HL-60/S4 treated with phorbol 12-myristate 13-acetate at 8.2 ng/mL for 4 days and 3 days (cell line): ENCODE measurements around the gene MAP2K1.
"Not testable (repeated sequence)": the region's sequence is repeated elsewhere in the genome, so short reads cannot be mapped to it uniquely, and the experiment has no call there.

Experiments
- in situ Hi-C: fragments of 300-500 bp; cut with MboI; formaldehyde crosslinking; loops from 2 replicates; pipeline ENCODE4 v1.15.0; 2022; ENCODE audit warnings: low sequenced_read_pairs

MAP2K1 gene

DNA sequence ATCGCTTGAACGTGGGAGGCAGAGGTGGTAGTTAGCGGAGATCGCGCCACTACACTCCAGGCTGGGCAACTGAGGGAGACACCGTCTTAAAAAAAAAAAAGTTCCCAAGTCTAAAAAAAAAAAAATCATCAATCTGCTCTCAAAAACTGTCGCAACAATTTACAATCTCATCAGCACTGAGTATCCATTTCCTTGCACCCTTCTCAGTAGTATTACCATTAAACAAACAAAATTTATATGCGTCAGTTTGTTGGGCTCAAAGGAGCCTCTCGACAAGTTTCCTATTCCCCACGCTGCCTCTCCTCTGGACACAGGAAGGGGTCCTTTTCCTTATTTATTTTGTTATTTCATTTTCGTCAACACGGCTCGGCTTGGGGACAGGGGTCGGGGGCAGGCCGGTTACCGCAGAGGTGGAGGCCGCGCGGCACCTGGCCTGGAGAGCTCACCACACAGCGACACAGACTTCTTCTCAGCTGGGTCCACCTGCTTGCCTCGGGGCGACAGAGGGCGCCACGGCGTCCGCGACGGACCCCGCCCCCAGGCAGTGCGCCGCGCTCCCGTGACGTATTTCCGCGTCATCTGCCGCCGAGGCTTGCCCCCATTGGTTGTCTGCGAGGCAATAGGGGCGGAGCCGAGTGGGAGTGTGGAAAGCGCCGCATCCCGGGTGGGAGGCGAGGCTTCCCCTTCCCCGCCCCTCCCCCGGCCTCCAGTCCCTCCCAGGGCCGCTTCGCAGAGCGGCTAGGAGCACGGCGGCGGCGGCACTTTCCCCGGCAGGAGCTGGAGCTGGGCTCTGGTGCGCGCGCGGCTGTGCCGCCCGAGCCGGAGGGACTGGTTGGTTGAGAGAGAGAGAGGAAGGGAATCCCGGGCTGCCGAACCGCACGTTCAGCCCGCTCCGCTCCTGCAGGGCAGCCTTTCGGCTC lies at the start of gene MAP2K1:
Gene MAP2K1, plus strand, starts transcription at position 709 of the 920 bp plus-strand sequence. CDS start 436 bp downstream, outside the sequence.
- in situ Hi-C loops: loop anchor here (25.0 kb wide), 1 partner anchor 101 kb away; the partner anchor contains the start of gene SNAPC5

DNA sequence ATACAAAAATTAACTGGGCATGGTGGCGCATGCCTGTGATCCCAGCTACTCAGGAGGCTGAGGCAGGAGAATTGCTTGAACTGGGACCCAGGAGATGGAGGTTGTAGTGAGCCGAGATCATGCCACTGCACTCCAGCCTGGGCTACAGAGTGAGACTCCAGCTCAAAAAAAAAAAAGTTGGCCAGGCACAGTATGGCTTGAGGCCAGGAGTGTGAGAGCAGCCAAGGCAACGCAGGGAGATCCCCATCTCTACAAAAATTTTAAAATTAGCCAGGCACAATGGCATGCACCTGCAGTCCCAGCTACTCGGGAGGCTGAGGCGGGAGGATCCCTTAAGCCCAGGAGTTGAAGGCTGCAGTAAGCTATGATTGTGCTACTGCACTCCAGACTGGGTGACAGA lies 38.2 kb upstream of the MAP2K1 start:
- in situ Hi-C loops: not testable (repeated sequence)

DNA sequence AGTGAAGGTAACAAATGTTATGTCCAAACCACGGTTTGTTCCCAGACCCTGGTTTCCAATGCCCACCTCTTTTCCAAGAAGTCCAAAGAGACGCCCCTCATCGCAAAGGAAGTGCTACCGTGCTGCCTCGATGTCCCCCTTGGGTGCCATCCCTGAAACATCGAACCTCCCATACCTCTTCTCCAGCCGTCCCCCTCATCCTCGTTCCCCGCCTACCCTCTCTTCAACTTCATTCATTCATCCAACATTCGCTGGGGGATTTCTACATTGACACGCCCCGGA lies 30.7 kb upstream of the MAP2K1 start:
- in situ Hi-C loops: no loop called here

DNA sequence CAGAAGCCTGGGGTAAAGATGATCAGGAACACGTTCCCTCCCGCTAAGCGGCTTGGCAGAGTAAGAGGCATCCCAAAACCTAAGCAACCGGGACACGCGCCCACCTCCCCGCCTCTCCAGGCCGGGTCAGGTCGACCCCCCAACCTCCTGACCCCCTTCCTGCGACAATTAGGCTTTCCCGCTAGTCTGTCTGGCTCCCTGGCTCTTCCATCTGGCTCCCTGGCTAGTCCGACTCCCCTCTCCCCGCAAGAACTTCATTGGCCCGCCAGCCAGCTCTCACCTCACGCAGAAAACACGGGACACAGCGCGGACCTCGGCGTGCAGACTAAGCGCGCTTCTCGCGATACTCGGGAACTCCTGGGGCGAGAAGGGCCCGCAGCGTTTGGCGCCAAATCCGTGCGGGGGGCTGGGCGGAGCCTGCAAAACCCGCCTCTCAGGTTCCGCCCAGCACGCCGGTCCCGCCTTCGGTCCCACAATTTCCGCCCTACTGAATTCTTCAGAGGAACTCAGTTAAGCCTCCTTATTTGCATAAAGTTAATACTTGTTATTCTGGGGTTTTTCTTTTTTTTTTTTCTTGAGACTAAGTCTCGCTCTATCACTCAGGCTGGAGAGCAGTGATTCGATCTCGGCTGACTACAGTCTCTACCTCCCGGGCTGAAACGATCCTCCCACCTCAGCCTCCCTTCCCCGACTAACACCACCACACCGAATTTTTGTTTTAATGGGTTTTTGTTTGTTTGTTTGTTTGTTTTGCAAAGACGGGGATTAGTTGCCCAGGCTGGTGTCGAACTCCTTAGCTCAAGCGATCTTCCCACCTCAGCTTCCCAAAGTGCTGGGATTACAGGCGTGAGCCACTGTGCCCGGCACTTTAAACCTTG lies 30.1 kb upstream of the MAP2K1 start, which contains the start of gene TIPIN:
Gene TIPIN, minus strand, starts transcription at position 327 of the 878 bp plus-strand sequence. CDS start 3,738 bp downstream, outside the sequence.
- in situ Hi-C loops: no loop called here

DNA sequence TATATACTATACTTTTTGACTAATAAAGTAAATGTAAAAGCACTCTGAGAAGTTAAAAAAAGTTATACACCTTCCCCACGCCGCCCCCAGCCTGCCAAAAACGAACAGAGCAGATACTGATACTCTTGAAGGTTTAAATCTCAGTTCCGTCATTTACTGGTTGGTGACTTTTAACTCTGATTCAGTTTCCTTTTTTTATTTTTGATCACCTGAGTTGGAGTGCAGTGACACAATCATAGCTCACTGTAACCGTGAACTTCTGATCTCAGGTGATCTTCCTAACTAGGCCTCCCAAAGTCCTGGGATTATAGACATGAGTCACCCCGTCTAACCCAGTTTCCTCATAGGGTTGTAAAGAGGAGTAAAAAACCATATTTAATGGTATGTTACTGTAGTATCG lies 27.0 kb upstream of the MAP2K1 start:
- in situ Hi-C loops: no loop called here

DNA sequence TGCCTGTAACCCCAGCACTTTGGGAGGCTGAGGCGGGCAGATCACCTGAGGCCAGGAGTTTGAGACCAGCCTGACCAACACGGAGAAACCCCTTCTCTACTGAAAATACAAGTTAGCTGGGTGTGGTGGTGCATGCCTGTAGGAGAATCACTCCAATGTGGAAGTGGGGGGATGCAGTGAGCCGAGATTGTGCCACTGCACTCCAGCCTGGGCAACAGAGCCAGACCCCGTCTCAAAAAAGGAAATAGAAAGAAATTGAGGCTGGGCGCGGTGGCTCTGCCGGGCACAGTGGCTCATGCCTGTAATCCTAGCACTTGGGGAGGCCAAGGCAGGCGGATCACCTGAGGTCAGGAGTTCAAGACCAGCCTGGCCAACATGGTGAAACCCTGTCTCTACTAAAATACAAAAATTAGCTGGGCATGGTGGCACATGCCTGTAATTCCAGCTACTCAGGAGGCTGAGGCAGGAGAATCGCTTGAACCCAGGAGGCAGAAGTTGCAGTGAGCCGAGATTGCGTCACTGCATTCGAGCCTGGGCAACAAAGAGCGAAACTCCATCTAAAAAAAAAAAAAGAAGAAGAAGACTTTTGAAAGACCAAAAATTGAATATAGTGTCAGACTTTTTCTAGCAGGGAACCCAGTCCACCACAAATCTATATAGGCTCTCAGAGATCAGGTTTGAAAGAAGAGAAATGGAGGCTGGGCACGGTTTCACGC lies 24.8 kb upstream of the MAP2K1 start:
- in situ Hi-C loops: not testable (repeated sequence)

DNA sequence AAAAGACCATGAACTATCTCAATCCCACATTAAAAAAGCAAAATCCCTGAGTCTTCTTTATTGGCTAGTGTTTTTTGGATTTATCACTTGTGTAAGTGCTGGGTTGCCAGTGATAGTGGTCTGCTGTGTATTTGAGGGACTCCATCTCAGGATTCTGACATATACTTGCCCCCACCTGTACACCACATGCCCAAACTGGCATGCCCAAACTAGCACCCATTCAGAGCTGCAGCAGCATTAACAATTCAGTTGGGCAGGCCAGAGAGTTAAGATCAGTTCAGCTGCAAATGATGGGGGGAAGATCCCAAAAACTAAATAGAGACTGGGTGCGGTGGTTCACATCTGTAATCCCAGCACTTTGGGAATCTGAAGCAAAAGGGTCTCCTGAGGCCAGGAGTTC lies 23.9 kb upstream of the MAP2K1 start:
- in situ Hi-C loops: no loop called here

DNA sequence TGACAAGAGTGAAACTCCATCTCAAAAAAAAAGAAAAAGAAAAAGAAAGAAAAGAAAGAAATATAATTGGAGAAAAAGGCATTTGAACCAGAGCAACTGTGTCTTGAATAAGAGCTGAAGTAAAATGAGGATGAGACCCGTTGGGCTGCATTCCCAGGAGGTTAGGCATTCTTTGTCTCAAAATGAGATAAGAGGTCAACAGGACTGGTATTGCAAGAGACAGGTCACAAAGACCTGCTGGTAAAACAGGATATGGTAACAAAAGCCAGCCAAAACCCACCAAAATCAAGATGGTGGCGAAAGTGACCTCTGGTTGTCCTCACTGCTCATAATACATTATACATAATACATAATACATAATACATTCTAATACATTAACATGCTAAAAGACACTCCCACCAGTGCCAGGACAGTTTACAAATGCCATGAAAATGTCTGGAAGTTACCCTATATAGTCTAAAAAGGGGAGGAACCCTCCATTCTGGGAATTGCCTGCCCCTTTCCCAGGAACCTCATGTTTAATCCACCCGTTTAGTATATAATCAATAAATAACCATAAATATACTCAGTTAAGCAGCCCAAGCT lies 21.7 kb upstream of the MAP2K1 start:
- in situ Hi-C loops: no loop called here

DNA sequence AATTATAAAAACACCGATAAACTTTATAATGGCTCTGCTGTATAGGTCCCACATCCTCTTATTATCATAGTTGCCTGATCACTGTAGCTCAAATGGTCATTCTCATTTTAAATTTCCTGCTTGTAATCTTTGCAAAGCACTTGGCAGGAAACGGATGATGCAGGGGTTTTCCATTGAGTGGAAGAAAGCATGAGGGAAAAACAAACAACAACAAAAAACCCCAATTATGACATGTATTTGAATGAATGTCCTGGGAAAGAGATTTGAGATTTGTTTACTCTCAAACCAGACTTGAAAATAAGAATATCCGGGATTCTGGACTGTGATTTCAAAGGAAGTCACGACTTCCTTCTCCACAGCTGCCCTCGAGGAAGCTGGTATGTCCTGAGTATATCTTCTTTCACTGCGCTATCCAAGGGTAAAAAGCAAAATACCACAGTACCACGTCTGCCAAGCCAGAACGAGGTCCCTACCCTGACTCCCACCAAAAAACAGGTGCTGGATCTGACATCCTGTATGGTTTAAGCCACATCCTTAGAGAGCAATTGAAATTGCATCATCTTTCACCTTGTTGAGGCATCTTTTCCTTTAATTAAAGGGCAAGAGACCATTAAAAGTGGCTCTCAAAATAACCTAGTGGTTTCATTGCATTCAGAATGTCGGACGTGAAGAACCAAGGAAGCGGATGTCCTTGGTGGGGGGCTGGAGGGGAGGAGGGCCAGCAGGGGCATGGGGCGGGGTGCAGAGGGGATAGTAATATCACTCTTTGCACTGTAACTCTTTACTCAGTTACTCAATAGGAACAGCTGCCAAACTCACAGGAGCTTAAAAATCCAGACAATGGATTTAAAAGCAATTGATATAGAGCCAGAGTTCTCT lies 16.7 kb upstream of the MAP2K1 start:
- in situ Hi-C loops: no loop called here

DNA sequence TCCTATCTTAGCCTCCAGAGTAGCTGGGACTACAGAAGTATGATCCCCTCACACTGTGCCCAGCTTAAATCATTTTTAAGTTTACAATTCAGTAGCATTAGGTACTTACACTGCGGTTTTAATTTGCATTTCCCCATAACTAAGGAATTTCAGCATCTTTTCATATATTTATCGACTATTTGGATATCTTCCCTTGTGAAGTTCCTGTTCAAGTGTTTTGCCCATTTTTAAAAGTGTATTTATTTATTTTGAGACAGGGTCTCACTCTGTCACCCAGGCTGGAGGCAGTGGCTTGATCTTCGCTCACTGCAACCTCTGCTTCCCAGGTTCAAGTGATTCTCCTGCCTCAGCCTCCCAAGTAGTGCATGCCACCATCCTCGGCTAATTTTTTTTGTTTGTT lies 12.5 kb upstream of the MAP2K1 start:
- in situ Hi-C loops: no loop called here

DNA sequence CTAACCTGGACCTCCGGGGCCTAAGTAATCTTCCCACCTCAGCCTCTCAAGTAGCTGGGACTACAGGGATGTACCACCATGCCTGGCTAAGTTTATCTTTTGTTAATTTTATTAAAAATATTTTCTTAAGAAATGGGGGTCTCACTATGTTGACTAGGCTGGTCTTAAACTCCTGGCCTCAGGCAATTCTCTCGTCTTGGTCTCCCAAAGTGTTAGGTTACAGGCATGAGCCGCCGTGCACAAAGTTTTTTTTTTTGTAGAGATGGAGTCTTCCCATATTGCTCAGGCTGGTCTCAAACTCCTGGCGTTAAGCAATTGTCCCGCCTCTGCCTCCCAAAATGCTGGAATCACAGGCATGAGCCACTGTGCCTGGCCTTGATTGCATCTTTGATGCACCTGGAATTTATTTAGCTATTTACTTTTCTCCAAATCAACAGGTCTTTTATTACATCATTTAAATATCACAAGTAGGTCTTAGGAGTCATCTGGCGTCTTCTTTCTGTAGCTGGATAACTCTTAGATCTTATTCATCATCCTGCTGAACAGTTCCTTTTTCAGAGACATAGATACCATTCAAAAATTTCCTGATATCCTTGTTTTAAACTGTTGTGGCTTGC lies 7.8 kb upstream of the MAP2K1 start:
- in situ Hi-C loops: loop anchor here (25.0 kb wide), 1 partner anchor 108 kb away; the partner anchor contains the start of gene SNAPC5

DNA sequence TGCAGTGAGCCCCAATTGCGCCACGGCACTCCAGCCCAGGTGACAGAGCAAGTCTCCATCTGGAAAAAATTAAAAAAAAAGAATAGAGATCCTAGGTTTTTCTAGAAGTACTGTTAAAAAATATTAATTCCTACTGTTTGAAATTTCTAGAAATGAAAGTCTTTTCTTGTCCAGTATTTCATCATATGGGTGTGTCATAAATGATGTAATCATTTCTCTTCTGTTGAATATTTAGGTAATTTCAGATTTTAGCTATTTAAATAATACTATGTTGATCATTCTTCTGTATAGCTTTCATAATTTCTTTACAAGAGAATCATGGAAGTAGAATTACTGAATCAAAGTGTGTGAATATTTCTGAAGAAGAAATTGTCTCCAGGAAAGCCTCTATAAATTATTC lies 5.3 kb upstream of the MAP2K1 start:
- in situ Hi-C loops: loop anchor here (25.0 kb wide), 1 partner anchor 106 kb away; the partner anchor contains the start of gene SNAPC5

DNA sequence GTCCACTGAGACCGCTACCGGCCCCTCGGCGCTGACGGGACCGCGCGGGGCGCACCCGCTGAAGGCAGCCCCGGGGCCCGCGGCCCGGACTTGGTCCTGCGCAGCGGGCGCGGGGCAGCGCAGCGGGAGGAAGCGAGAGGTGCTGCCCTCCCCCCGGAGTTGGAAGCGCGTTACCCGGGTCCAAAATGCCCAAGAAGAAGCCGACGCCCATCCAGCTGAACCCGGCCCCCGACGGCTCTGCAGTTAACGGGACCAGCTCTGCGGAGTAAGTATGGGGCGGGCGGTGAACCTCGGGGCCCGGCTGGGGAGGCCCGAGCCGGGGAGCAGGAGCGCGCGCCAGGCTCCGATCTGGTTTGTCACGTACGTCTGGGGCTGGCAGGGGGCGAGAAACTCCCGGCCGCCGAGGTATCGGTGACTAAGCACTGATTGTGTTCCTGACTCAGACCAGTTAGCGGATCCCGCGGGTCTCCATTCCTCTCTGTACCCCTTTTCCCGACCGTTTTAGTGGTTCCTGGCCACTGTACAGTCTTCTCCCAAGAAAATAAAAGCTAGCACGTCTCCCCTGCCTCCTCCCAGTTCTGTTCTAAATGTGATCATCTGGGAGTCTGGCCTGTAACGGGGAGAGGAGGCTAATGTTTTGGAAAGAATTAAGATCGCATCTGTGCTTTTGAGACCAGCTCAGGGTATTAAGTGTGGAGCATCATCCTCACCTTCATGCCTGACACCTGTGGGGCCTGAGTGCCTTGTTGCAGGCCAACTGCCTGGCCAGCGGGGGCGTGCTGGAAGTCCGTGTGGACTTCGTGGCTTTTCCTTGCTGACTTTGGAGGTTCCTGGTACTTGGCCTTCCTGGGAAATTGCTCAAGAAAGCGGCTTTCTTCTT lies 691 bp downstream of the MAP2K1 start:
- in situ Hi-C loops: loop anchor here (25.0 kb wide), 1 partner anchor 100 kb away; the partner anchor contains the start of gene SNAPC5

DNA sequence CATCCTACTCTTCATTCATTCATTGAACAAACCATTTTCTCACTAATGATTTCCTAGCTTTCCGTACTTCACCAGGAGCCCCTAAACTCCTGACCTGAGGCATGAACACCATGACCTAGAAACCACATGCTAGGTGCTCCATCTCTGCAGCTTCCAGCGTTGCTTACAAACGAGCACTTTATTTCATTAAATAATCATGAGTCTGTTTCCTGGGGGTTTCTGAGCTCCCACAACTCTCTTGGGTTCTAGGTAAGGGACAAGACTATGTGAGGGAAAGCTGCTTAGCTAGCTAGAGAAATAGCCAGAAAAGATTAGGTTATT lies 1.3 kb downstream of the MAP2K1 start:
- in situ Hi-C loops: loop anchor here (25.0 kb wide), 1 partner anchor 99 kb away; the partner anchor contains the start of gene SNAPC5

DNA sequence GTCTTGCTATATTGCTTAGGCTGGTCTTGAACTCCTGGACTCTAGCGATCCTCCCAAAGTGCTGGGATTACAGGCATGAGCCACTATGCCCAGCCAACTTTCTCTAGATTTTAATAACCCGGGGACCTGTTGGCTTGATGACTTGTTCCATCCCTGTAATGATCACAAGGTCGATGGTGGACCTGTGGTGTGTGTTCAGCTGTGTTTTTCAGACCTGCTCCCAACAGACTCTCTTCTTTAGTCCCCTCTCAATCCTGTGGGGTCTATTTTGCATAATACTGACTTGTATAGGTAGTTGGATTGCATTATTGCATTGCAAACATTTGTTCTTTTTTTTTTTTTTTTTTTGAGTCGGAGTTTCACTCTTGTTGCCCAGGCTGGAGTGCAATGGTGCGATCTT lies 1.9 kb downstream of the MAP2K1 start:
- in situ Hi-C loops: loop anchor here (25.0 kb wide), 1 partner anchor 99 kb away; the partner anchor contains the start of gene SNAPC5

DNA sequence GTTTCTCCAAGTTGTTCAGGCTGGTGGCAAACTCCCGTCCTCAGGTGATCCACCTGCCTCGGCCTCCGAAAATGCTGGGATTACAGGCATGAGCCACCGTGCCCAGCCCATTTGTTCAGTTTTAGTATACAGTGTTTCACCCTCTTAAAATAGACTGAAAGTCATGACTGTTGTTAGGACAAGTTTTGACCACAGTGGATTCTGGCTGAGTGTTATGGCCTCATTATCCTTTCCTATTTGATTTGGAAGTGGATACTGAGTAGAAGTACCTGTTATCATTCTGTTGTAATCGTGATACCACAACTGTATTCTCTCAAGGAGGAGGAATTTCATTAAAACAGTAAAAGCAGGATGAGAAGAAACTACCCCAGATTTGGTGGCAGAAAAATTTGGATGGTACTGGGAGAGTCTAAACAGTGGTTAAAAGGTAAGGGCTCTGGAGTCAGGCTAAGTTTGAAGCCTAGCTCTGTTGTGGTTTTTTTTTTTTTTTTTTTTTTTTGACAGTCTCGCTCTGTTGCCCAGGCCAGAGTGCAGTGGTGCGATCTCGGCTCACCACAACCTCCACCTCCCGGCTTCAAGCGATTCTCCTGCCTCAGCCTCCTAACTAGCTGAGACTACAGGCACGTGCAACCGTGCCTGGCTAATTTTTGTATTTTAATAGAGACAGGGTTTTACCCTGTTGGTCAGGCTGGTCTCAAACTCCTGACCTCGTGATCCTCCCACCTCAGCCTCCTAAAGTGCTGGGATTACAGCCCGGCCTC lies 2.6 kb downstream of the MAP2K1 start:
- in situ Hi-C loops: loop anchor here (25.0 kb wide), 1 partner anchor 98 kb away; the partner anchor contains the start of gene SNAPC5

DNA sequence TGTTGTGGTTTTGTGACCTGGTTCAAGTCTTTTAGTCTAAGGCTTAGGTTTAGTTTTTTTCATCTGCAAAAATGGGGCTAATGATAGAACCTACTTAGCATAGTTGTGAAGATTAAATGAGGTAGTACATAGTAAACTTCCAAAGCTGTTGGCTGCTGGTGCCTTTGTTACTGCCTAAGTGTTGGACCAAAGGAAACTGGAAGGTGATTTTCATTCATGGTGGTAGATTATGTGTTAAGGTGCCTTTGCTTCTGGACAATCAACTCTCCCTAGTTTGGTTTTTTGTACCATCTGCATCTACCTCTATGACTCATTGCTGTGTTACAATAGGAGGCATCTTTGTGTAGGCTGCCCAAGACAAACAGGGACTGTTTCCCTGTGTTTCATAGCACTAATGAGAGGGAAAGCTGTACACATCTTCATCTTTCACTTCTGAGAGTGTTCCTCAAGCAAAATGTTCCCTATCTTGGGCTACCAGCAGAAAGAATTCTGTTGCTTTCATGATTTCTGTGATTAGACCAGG lies 3.2 kb downstream of the MAP2K1 start:
- in situ Hi-C loops: loop anchor here (25.0 kb wide), 1 partner anchor 97 kb away; the partner anchor contains the start of gene SNAPC5
